ENCODE results near the gene RALGAPA1. TPM values are rescaled to one million over a fixed set of nuclear protein-coding genes. Genes with fewer than 3 reads are reported as not detected.

Gene RALGAPA1
- total and polyA plus RNA-seq, 2 experiments from 2014 or later, result 21.9 to 27.3 TPM

- no peak overlapping the region for H3K4me3 Mint-ChIP-seq
- no peak for DNase-seq (ENCODE audit: low spot score)
- H3K27ac Mint-ChIP-seq, result no peak overlapping the region
Observed at GRCh38 chr14:35699791-35700444, 109.2 kb downstream of the RALGAPA1 start.

More at GRCh38 chr14:35699791-35700444, 109.2 kb downstream of the RALGAPA1 start:
- Mint-ChIP-seq H3K9me3 (no peaks in the 10 kb centered on the region), H3K36me3 (ENCODE audit: low read depth) (no peaks in the 10 kb centered on the region), H3K4me1 (peaks cover 13% of the 10 kb centered on the region; the same call in 2 of the 3 replicates), H3K27me3 (ENCODE audit: insufficient read depth, low read depth, poor library complexity) (no peaks in the 10 kb centered on the region)
- H2AFZ ChIP-seq, result no peak overlapping the region
- H3K27ac ChIP-seq (ENCODE audit: low read depth), result no peak overlapping the region
- H3K9me2 ChIP-seq (ENCODE audit: insufficient read depth), result no peaks in the 10 kb centered on the region
- H3K4me3 ChIP-seq, result no peak overlapping the region
- peaks cover 10% of the 10 kb centered on the region; the same call in 1 of the 2 replicates for H3K4me1 ChIP-seq (ENCODE audit: insufficient read depth)
- no peak overlapping the region for H3K4me2 ChIP-seq
- no peak for ATAC-seq
- TF ChIP-seq REST (IDR thresholded peaks at IDR 0.05; ENCODE audit: unreplicated experiment), result no peak
- no peak for TF ChIP-seq POLR2AphosphoS5 (IDR thresholded peaks at IDR 0.05; ENCODE audit: low read depth)
- TF ChIP-seq STAT1 (IDR thresholded peaks at IDR 0.05; ENCODE audit: unreplicated experiment), result no peak
- TF ChIP-seq ZNF462 (CRISPR knock-in tag; IDR thresholded peaks at IDR 0.05), result no peak
- no peak for TF ChIP-seq ETS1 (IDR thresholded peaks at IDR 0.05)
- TF ChIP-seq ZNF114 (CRISPR knock-in tag; IDR thresholded peaks at IDR 0.05), result no peak
- TF ChIP-seq NANOG (IDR thresholded peaks at IDR 0.05; ENCODE audit: borderline replicate concordance), result no peak
- TF ChIP-seq CTCF (conservative IDR thresholded peaks at IDR 0.05; ENCODE audit: low read depth in 2 of 2), result no peak
- TF ChIP-seq EZH2phosphoT487 (IDR thresholded peaks at IDR 0.05; ENCODE audit: unreplicated experiment), result no peak
- no peak for TF ChIP-seq CREB1 (CRISPR knock-in tag; IDR thresholded peaks at IDR 0.05; ENCODE audit: low read depth)
- no peak for TF ChIP-seq JUNB (IDR thresholded peaks at IDR 0.05; ENCODE audit: unreplicated experiment)
- TF ChIP-seq ZNF331 (CRISPR knock-in tag; IDR thresholded peaks at IDR 0.05; ENCODE audit: low read depth), result no peak
- no peak for TF ChIP-seq EZH2 (IDR thresholded peaks at IDR 0.05; ENCODE audit: low read depth, unreplicated experiment)
- no peaks in the 10 kb centered on the region for H4K20me1 ChIP-seq (replicated peaks; ENCODE audit: insufficient read depth)
- H3K36me3 ChIP-seq (ENCODE audit: insufficient read depth), result no peaks in the 10 kb centered on the region
- no peaks in the 10 kb centered on the region for H3K79me2 ChIP-seq (replicated peaks; ENCODE audit: insufficient read depth)
- no peaks in the 10 kb centered on the region for H3K27me3 ChIP-seq (ENCODE audit: insufficient read depth)
- H3F3A ChIP-seq (replicated peaks; ENCODE audit: low read depth), result no peaks in the 10 kb centered on the region

Measured in GM23338 (cell line).